Myocyte (in vitro differentiated cells): Measurements from ENCODE around the gene RAB5IF. TPM values are rescaled to one million over a fixed set of nuclear protein-coding genes. Genes with fewer than 3 reads are reported as not detected.
"Not testable (repeated sequence)": the region's sequence is repeated elsewhere in the genome, so short reads cannot be mapped to it uniquely, and the experiment has no call there.

Source experiments
- DNase-seq: peaks from one replicate; pipeline ENCODE4 v3.0.0-alpha.2; 2012; ENCODE audit warnings: low read depth
- polyA plus RNA-seq: library from polyadenylated mRNA; unstranded; fragments of >200 nt; gene quantifications from one replicate; pipeline ENCODE4 v1.2.1, GENCODE V29; 2012; ENCODE audit warnings: missing spikeins
- total RNA-seq: library from RNA; depleted of rRNA; stranded (reverse); fragments of >200 nt; gene quantifications from 2 replicates; pipeline ENCODE4 v1.2.3, GENCODE V29; 2014

Gene RAB5IF, protein sequence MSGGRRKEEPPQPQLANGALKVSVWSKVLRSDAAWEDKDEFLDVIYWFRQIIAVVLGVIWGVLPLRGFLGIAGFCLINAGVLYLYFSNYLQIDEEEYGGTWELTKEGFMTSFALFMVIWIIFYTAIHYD
- 98.3 and 107 TPM in 2 replicates for total RNA-seq
- polyA plus RNA-seq: 107 TPM

DNA sequence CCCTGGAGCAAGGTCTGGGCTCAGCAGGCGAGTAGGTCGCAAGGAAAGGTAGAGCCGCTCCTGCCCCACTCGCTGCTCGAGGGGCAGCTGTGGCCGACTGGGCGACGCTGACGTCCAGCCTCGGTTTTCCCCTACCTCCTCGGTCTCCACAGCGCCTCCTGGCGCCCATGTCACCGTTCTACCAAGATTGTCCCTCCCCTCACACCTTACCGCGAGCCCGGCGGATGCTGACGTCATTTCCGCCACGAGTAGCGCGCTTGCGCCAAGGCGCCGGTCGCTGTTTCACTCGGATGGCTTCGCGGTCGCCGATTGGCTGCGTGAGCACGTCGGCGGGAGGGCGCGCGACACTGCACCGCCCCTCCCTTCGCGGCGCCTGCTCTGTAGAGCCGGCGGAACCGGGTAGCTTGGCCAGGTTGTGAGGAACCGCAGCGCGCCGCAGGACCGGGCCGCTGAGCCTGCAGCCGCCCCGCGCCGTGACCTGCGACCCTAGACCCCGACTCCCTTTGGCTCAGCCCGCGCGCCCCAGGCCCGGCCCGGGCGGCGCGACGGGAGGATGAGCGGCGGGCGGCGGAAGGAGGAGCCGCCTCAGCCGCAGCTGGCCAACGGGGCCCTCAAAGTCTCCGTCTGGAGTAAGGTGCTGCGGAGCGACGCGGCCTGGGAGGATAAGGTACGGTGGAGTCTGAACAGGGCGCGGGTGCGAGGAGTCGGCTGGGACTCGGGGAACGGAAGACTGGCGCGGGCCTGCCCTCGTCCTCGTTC lies at the start of gene RAB5IF:
TSS of gene RAB5IF (plus strand) at position 381 of the 759 bp plus-strand sequence. CDS start at position 554, 173 bp downstream.
- DNase-seq: peak; percentile 99

DNA sequence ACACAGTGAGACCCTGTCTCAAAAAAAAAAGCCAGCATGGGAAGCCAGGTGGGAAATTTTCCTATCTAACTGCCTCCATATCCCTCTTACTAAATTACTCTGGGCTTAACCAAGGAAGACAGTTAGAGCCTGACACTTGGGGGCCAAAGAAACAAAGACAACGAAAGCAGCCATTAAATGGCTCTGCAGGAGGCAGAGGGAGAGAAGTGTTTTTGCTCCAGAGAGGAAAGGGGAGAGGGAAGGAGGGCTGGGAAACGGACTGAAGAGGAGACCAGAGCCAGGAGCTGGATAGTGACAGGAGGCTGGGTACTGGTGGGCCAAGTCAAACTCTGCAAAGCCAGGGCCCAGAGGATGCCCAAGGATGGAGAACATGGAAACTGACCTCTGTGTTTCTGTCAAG lies 42.9 kb upstream of the RAB5IF start:
- no peak for DNase-seq

DNA sequence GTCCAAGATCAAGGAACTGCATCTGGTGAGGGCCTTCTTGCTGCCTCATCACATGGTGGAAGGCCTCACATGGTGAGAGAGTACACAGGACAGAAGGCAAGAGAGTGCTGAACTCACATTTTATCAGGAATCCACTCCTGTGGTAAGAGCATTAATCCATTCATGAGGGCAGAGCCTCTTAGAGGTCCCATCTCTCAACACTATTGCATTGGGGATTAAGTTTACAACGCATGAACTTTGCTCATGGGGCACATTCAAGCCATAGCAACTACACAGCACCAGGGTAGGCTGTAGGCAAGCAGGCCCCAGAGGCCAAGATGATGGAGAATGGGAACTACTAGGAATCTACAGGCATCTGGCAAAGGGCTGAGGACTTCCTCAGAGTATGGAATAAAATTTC lies 42.2 kb upstream of the RAB5IF start:
- DNase-seq: no peak

DNA sequence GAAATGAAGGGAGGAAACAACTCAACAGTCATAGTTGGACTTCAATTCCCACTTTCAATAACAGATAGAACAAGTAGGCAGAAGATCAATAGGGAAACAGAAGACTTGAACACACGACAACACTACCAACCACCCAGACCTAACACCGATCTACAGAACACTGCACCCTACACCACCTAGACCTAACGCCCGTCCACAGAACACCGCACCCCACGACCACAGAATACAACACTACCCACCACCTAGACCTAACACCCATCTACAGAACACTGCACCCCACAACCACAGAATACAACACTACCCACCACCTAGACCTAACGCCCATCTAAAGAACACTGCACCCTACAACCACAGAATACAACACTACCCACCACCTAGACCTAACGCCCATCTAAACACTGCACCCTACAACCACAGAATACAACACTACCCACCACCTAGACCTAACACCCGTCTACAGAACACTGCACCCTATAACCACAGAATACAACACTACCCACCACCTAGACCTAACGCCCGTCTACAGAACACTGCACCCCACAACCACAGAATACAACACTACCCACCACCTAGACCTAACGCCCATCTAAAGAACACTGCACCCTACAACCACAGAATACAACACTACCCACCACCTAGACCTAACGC lies 41.4 kb upstream of the RAB5IF start:
- not testable (repeated sequence) for DNase-seq

DNA sequence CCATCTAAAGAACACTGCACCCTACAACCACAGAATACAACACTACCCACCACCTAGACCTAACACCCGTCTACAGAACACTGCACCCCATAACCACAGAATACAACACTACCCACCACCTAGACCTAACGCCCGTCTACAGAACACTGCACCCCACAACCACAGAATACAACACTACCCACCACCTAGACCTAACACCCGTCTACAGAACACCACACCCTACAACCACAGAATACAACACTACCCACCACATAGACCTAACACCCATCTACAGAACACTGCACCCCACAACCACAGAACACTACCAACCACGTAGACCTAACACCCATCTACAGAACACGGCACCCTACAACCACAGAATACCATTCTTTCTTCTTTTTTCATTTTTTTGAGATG lies 40.9 kb upstream of the RAB5IF start:
- DNase-seq: not testable (repeated sequence)

DNA sequence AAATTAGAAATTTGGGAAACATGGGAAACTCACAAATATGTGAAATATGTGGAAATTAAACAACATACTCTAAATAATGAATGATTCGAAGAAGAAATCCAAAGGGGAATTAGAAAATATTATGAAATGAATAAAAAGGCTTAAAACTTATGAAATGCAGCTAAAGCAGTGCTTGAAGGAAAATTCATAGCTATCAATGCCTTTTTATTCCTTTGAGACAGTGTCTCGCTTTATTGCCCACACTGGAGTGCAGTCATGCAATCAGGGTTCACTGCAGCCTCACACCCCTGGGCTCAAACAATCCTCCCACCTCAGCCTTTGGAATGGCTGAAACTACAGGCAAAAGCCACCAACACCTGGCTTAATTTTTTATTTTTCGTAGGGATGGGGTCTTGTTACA lies 40.1 kb upstream of the RAB5IF start:
- no peak for DNase-seq

DNA sequence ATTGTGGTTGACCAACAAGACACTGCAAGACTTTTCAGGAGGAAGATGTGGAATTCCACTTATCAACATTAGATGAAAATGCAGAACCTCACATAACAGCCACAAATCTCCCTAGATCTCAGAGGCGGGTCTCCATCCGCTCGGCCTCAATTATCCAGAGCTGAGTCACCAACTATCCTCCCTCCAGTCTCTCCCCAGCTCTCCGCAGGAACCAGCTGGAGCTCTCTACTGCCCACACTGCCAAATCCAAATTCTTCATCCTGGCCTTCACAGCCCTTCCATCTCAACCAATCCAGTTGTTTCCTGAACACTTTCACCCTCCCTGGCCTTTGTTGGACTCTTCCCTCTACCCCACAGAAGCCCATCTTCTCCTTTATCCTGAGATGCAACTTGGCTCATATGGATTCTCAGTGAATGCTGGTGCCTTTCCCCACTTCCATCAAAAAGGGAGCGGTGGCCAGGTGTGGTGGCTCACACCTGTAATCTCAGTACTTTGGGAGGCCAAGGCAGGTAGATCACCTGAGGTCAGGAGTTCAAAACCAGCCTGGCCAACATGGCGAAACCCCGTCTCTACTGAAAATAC lies 35.6 kb upstream of the RAB5IF start:
- DNase-seq: peak; percentile 70

DNA sequence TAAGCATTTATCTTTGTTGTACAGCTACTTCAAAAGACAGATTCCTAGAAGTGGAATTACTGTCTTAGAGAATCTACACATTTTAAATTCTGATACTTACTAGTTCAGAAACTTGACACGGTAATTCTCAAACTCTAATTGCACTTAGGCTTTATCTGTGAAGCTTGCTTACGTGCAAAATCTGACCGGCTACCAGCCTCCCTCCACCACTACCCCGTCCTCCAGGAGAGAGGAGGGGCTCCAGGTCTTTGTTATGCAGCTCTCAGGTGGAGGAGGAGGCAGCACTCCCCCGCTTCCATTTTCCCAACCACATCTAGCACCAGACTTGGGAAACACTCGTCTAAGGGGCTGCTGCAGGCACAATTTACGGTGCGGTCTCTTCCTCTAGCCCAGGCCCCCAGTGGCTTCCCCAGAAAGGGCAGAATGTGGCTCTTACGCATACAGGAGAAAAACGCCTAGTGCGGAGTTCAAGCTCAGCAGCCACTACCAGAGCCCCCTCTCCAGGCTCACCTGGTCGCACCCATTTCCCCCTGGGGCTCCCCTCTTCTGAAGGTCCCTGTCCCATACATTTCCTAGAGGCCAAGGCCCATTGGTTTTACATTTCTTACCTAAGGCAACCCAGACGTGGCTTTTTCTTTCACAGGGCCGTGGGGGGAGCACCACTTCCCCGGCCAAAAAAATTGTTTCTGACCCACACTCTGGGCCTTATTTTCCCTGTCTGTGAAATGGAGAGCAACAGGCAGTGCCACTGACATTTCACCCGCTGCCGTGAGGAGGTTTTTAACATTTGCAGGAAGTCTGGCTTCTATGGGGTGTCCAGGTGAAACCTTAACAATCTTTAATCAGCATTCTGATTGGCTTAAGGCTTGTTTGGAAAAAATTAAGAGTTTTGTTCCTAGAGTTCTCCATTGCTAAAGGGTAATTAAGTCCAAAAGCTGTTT lies 33.7 kb upstream of the RAB5IF start:
- no peak for DNase-seq

DNA sequence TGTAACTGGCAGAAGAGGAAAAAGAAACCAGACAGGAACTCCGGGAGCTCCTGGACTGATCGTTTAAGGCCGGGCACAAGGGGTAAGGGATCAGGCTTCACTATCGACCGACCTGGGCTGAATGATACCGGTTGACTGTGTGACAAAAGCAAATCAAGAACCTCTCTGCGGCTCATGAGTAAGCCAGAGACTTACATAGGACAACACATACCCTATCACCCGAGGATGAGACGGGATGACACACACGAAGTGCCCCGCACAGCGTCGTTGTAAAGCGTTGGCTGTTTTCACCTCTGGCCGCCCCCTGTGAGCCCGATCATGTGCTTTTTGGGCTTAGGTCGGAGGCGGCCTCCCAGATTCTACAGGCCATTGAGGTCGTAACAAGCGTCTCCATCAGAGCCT lies 32.9 kb upstream of the RAB5IF start:
- no peak for DNase-seq

DNA sequence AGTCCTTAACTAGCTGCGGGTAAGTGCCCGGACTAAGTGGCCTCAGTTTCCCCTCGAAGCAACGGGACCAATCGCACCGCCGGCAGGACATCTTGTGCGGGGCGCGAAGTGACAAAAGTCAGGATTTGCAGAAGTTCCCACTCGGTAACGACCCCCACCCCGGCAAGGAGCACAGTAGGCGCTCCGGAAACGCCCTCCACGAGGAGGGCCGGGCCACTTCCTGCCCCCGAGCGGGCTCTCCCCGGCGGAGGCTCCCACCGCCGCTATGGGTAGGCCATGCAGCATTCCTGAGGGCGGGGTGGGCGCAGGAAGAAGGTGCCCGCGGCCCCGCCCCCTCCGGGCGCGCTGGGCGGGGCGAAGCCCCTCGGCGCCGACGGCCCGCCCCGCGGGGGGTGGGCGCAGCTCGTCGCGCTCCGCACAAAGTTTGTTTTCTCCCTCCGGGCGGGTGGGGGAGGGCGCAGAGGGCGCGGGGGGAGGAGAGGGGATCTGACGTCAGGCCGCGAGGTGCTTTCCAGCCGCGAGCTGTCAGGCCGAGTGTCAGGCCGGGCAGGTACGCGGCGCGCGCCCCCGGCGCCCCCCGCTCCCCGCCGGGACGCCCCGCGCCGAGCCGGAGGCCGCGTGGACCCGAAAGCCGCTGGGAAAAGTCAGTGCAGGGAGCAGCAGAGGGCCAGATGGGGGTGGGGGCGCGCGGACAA lies 32.3 kb upstream of the RAB5IF start, which contains the start of gene TGIF2:
TSS of gene TGIF2 (plus strand) at position 495 of the 695 bp plus-strand sequence. CDS start 5,178 bp downstream, outside the sequence.
- peak; percentile 84 for DNase-seq

DNA sequence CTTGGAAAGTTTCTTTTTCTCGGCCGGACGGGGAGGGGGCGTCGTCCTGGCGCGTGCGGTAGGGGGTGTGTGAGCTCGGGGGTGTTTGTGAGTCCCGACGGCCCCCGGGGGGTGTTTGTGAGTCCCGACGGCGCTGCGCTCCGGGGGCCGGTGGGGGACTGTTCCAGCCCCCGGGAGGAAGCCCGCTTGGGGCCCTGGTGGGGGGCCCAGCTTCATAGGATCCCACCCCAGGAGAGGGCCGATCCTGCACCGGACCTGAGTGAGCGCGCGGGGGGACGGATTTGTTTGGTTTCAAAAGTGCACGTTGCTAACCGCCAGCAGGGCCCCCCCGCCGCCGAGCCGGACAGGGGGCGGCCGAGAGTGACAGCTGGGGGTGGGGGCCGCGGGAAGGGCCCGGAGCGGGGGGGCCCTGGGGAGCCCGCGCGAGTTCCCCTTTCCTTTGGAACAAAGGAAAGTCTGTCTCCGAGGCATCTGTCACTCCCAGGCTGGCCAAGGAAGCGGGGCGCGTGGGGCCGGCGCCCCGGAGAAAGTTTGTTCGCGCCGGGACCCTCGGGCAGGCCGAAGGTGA lies 31.7 kb upstream of the RAB5IF start:
- peak; percentile 31 for DNase-seq

DNA sequence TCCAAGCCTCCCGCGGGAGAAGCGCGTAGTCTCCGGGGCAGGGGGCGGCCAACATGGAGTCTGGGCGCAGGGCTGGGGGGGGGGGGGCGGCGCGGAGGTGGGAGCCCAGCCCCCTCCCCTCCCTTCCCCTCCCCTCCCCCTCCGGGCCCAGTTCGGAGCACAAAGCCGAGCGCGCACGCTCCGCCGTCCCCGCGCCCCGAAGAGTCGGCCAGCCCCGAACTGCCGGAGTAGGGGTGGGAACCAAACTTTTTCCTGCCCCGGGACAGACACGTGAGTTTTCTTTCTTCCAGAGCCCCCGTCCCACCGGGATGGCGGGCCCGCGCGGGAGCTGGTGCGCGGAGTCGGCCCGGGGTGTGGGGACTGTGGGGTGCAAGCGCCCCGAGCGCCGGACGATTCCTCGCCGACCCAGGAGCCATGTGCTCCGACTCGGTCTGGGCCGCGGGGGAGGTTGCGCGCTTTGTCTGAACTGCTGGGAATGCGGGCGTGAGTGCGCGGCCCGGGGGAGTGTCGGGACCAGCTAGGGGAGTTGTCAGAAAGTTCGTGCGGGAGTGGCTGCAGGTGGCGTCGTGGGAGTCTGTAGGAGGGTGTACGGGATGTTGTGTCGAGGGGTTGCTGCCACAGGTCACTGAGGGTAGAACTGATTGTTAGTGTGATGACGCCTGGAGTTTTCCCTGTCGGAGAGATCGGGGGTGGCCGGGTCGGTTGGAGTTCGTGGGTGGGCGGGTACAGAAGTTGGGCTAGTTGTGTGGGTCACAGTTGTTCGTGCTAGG lies 31.0 kb upstream of the RAB5IF start:
- peak; percentile 56 for DNase-seq

DNA sequence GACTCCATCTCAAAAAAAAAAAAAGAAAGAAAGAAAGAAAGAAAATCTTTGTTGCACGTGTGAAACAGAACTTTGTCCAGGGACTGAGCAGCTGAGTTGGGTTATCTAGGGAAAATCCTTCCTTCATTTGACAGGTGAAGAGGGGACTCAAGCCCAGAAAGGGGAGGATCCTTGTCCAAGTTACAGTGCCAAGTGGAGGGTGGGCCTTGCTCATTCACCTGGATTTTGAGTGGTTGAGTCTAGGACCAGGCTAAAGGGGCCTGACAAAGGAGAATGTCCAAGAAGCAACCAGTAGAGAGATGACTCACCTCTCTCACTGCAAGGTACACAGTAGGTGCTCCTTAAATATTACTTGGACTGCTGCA lies 29.5 kb upstream of the RAB5IF start:
- no peak for DNase-seq

DNA sequence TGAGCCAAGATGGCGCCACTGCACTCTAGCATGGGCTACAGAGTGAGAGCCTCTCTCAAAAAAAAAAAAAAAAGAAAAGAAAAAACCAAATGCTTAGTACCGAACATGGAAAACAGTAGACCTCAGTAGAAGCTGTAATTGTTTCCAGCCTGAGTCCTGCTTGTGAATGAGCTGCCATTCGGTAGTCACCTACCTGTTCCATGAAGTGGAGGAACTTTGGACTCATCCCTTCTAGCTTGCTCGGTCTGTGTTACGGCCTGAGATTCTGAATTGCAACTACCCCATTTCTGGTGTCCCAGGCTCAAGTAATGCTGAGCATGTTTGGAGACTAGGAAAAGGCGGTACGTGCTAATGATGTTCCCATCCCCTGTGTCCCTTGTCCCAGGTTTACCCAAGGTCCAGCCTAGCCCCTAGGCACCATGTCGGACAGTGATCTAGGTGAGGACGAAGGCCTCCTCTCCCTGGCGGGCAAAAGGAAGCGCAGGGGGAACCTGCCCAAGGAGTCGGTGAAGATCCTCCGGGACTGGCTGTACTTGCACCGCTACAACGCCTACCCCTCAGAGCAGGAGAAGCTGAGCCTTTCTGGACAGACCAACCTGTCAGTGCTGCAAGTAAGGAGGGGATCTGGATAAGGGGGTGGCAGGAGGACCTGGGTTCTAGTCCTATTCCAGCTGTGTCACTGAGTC lies 27.1 kb upstream of the RAB5IF start:
- no peak for DNase-seq

DNA sequence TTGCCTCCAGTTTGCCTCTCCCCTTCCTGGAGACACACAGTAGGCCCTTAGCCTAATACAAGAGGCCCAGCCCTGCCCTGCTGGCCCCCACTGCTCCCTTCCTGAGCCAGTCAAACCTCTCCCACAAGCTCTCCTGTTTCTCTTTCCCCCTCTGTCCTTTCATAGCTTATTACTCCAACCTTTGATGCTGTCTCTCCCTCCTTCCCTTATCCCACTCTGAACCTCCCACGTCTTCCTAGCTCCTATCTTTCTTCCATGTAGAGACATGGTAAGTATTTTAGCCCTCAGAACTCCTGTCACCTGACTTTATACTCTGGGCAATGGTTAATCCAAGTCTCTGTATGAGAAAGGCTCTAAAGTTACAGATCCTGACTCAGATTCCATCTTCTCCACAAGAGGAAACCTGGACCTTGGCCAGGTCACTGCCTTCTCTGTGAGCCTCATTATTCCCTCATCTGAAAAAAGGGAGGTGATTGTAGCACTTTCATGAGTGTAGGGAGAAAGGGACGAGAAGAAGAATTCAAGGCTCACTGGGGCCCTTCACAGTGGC lies 25.5 kb upstream of the RAB5IF start:
- DNase-seq: peak; percentile 49

DNA sequence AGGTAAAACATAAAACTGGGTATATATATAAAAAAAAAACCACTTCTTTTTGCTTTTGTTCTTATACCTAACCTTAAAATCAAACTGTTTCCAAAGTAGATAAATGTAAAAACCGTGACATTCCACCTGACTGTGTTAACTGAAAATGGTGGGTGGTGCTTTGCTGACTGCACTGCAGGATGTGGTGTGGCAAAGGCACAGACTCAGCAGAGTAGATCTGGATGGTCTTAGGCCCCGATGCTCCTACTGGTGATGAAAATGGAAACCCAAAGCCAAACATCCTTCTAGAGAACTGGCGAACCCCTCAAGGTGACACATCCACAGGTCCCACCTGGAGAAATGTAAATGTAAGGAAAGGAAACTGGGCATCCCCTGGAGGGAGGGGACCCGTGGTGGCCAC lies 23.3 kb upstream of the RAB5IF start:
- no peak for DNase-seq

DNA sequence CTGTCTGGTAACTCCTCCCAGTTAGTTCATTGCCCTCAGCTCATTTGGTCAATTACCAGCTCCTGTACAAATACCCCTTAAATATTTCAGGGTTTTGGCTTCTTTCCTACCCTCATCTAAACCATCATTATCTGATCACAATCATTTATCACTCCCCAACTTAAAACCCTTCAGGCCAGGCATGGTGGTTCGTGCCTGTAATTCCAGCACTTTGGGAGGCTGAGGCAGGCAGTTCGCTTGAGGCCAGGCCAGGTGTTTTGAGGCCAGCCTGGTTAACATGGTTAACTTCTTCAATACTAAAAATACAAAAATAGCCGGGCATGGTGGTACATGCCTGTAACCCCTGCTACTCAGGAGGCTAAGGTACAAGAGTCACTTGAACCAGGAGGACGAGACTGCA lies 22.8 kb upstream of the RAB5IF start:
- DNase-seq: no peak

DNA sequence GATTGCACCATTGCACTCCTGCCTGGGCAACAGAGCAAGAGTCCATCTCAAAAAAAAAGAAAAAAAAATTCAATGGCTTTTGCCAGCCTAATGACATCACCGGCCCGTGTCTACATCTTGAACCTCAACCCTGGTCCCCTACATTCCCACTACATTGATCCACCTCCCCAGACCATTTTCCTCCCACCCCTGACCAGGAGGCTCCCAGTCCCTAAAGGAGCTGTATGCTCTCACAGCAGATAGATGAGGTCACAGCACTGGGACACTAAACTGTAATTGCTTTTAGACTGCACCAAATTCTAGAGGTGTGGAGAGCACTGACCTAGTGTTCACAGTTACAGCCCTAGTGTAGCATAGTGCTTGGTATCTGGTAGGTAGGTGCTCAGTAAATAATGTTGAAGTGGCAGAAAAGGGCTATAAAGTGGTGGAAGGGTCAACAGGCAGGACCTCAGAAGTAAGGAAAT lies 21.5 kb upstream of the RAB5IF start:
- no peak for DNase-seq
